HUES48 (cell line): Measurements from ENCODE around the gene IFNG-AS1.

ENCODE experiments used
- H3K27ac ChIP-seq: one replicate; pipeline ENCODE4 v1.7.0; 2013; ENCODE audit warnings: low read depth, low read length, inconsistent platforms
- H3K27me3 ChIP-seq: 2 replicates; pipeline ENCODE4 v1.6.1; 2013; ENCODE audit warnings: mild to moderate bottlenecking, low read length; ENCODE audit not compliant: control insufficient read depth, insufficient read depth
- H3K36me3 ChIP-seq: 2 replicates; pipeline ENCODE4 v1.6.1; 2013; ENCODE audit warnings: low read length; ENCODE audit not compliant: control insufficient read depth, insufficient read depth
- H3K4me1 ChIP-seq: 2 replicates; pipeline ENCODE4 v1.6.1; 2013; ENCODE audit warnings: mild to moderate bottlenecking, low read length; ENCODE audit not compliant: control insufficient read depth, insufficient read depth
- H3K4me3 ChIP-seq: 2 replicates; pipeline ENCODE4 v1.5.1; 2013; ENCODE audit warnings: mild to moderate bottlenecking, low read depth, low read length
- H3K9ac ChIP-seq: 2 replicates; pipeline ENCODE4 v1.6.1; 2013; ENCODE audit warnings: mild to moderate bottlenecking, low read depth, low read length, moderate library complexity
- H3K9me3 ChIP-seq: 2 replicates; pipeline ENCODE4 v1.6.1; 2013; ENCODE audit warnings: low read length; ENCODE audit not compliant: control insufficient read depth, insufficient read depth

IFNG-AS1 gene

GRCh38 chr12:68037616-68038255, 48.5 kb downstream of the IFNG-AS1 start:
- Histone ChIP-seq H3K27me3 (no peaks in the 10 kb centered on the region), H3K27ac (no peak overlapping the region), H3K4me1 (no peaks in the 10 kb centered on the region), H3K4me3 (no peak overlapping the region), H3K9me3 (no peaks in the 10 kb centered on the region), H3K36me3 (no peaks in the 10 kb centered on the region), H3K9ac (no peak overlapping the region)

GRCh38 chr12:68038650-68039049, 49.4 kb downstream of the IFNG-AS1 start:
- no peak overlapping the region for H3K9ac ChIP-seq
- no peak overlapping the region for H3K27ac ChIP-seq
- H3K4me3 ChIP-seq: no peak overlapping the region
- H3K9me3 ChIP-seq: no peaks in the 10 kb centered on the region
- H3K27me3 ChIP-seq: no peaks in the 10 kb centered on the region
- H3K4me1 ChIP-seq: no peaks in the 10 kb centered on the region
- no peaks in the 10 kb centered on the region for H3K36me3 ChIP-seq

GRCh38 chr12:68040450-68041075, 51.3 kb downstream of the IFNG-AS1 start:
- no peak overlapping the region for H3K4me3 ChIP-seq
- H3K27me3 ChIP-seq: no peaks in the 10 kb centered on the region
- no peaks in the 10 kb centered on the region for H3K9me3 ChIP-seq

GRCh38 chr12:68042212-68042699, 53.0 kb downstream of the IFNG-AS1 start:
- H3K27ac ChIP-seq: no peak overlapping the region

More at GRCh38 chr12:68040450-68041075, 51.3 kb downstream of the IFNG-AS1 start:
- H3K4me1 ChIP-seq: no peaks in the 10 kb centered on the region
- no peak overlapping the region for H3K27ac ChIP-seq
- no peak overlapping the region for H3K9ac ChIP-seq
- H3K36me3 ChIP-seq: no peaks in the 10 kb centered on the region

GRCh38 chr12:68043435-68043834, 54.2 kb downstream of the IFNG-AS1 start:
- Histone ChIP-seq H3K4me3 (no peak overlapping the region), H3K27ac (no peak overlapping the region), H3K9me3 (no peaks in the 10 kb centered on the region), H3K27me3 (no peaks in the 10 kb centered on the region), H3K9ac (no peak overlapping the region), H3K4me1 (no peaks in the 10 kb centered on the region), H3K36me3 (no peaks in the 10 kb centered on the region)

More at GRCh38 chr12:68042212-68042699, 53.0 kb downstream of the IFNG-AS1 start:
- no peaks in the 10 kb centered on the region for H3K36me3 ChIP-seq
- H3K9me3 ChIP-seq: no peaks in the 10 kb centered on the region
- H3K4me1 ChIP-seq: no peaks in the 10 kb centered on the region
- no peak overlapping the region for H3K9ac ChIP-seq
- H3K4me3 ChIP-seq: no peak overlapping the region
- no peaks in the 10 kb centered on the region for H3K27me3 ChIP-seq

- no peak overlapping the region for H3K27ac ChIP-seq
- no peaks in the 10 kb centered on the region for H3K4me1 ChIP-seq
- no peaks in the 10 kb centered on the region; the same call in 1 of the 2 replicates for H3K27me3 ChIP-seq
Measured at GRCh38 chr12:68048648-68049297, 59.5 kb downstream of the IFNG-AS1 start.

GRCh38 chr12:68056300-68056699, 67.1 kb downstream of the IFNG-AS1 start:
- no peaks in the 10 kb centered on the region; the same call in 1 of the 2 replicates for H3K27me3 ChIP-seq
- H3K4me1 ChIP-seq: no peaks in the 10 kb centered on the region
- H3K27ac ChIP-seq: no peak overlapping the region
- H3K9me3 ChIP-seq: 0 out of 2 replicates have a peak, but pooled peaks cover 2% of the 10 kb centered on the region
- no peak overlapping the region for H3K9ac ChIP-seq
- no peaks in the 10 kb centered on the region for H3K36me3 ChIP-seq
- no peak overlapping the region for H3K4me3 ChIP-seq

More at GRCh38 chr12:68048648-68049297, 59.5 kb downstream of the IFNG-AS1 start:
- no peaks in the 10 kb centered on the region for H3K36me3 ChIP-seq
- H3K4me3 ChIP-seq: no peak overlapping the region
- H3K9ac ChIP-seq: no peak overlapping the region
- H3K9me3 ChIP-seq: no peaks in the 10 kb centered on the region

- H3K27ac ChIP-seq: no peak overlapping the region
- no peak overlapping the region for H3K9ac ChIP-seq
- H3K9me3 ChIP-seq: peaks cover 11% of the 10 kb centered on the region; the same call in 1 of the 2 replicates
- H3K4me3 ChIP-seq: no peak overlapping the region
- H3K36me3 ChIP-seq: no peaks in the 10 kb centered on the region
- no peaks in the 10 kb centered on the region for H3K27me3 ChIP-seq
- H3K4me1 ChIP-seq: no peaks in the 10 kb centered on the region
Measured at GRCh38 chr12:68063900-68064590, 74.8 kb downstream of the IFNG-AS1 start.

GRCh38 chr12:68065163-68065562, 75.9 kb downstream of the IFNG-AS1 start:
- peaks cover 11% of the 10 kb centered on the region; the same call in 1 of the 2 replicates for H3K9me3 ChIP-seq
- no peaks in the 10 kb centered on the region for H3K4me1 ChIP-seq
- H3K27me3 ChIP-seq: no peaks in the 10 kb centered on the region
- H3K36me3 ChIP-seq: no peaks in the 10 kb centered on the region
- H3K27ac ChIP-seq: no peak overlapping the region
- H3K9ac ChIP-seq: no peak overlapping the region
- no peak overlapping the region for H3K4me3 ChIP-seq

GRCh38 chr12:68065687-68066086, 76.4 kb downstream of the IFNG-AS1 start:
- no peak overlapping the region for H3K9ac ChIP-seq

More at GRCh38 chr12:68065687-68066086, 76.4 kb downstream of the IFNG-AS1 start:
- Histone ChIP-seq H3K36me3 (no peaks in the 10 kb centered on the region), H3K4me1 (no peaks in the 10 kb centered on the region), H3K9me3 (peaks cover 11% of the 10 kb centered on the region; the same call in 1 of the 2 replicates), H3K27me3 (no peaks in the 10 kb centered on the region), H3K27ac (no peak overlapping the region), H3K4me3 (no peak overlapping the region)
